Bronchial epithelial cell (primary cell): ENCODE results near the gene KDSR. TPM values are rescaled to one million over a fixed set of nuclear protein-coding genes. Genes with fewer than 3 reads are reported as not detected.
A peak's percentile ranks its signal among the peaks of the same experiment; 100 is the strongest.

ENCODE experiments used
- DNase-seq: peaks from one replicate; pipeline ENCODE4 v3.0.0-alpha.2; 2010; ENCODE audit warnings: low read depth
- FAIRE-seq: peaks from 2 replicates; lab custom pipeline; 2011; peaks lifted over from hg19 to GRCh38; lab: Jason Lieb, UNC
- H3K27me3 ChIP-seq: 2 replicates; pipeline ENCODE4 v1.5.1; 2011; ENCODE audit warnings: low read length; ENCODE audit not compliant: control insufficient read depth, insufficient read depth
- H3K36me3 ChIP-seq: 2 replicates; pipeline ENCODE4 v1.5.1; 2011; ENCODE audit warnings: low read length; ENCODE audit not compliant: control insufficient read depth, insufficient read depth
- H3K4me3 ChIP-seq: 2 replicates; pipeline ENCODE4 v1.5.1; 2011; ENCODE audit warnings: mild to moderate bottlenecking, low read depth, low read length, control low read depth
- CTCF ChIP-seq: IDR thresholded peaks from 2 replicates; pipeline ENCODE4 v1.5.1; 2011; ENCODE audit warnings: mild to moderate bottlenecking, moderate library complexity, low read length, control low read depth, inconsistent platforms; ENCODE audit not compliant: insufficient read depth, severe bottlenecking
- total RNA-seq: library from RNA; depleted of rRNA; stranded (reverse); fragments of >200 nt; gene quantifications from 2 replicates; pipeline ENCODE4 v1.2.1, GENCODE V29; 2014

Gene KDSR
- total RNA-seq, 1 donor from 2014 or later, result 40.5 TPM

GRCh38 chr18:63394954-63395353 lies 27.9 kb upstream of the KDSR start:
- H3K36me3 ChIP-seq, result peaks cover 7% of the 10 kb centered on the region
- FAIRE-seq (no peak), DNase-seq (no peak)

GRCh38 chr18:63387861-63388260 lies 20.9 kb upstream of the KDSR start:
- H3K27me3 ChIP-seq, result no peaks in the 10 kb centered on the region
- FAIRE-seq (no peak), DNase-seq (no peak)
- TF ChIP-seq CTCF, result no peak
- H3K4me3 ChIP-seq, result no peak overlapping the region
- peaks cover 1% of the 10 kb centered on the region for H3K36me3 ChIP-seq

More at GRCh38 chr18:63394954-63395353, 27.9 kb upstream of the KDSR start:
- Histone ChIP-seq H3K27me3 (no peaks in the 10 kb centered on the region), H3K4me3 (no peak overlapping the region)
- no peak for TF ChIP-seq CTCF

- Histone ChIP-seq H3K36me3 (no peaks in the 10 kb centered on the region), H3K27me3 (no peaks in the 10 kb centered on the region), H3K4me3 (no peak overlapping the region)
- FAIRE-seq (no peak), DNase-seq (no peak)
- TF ChIP-seq CTCF, result no peak
These were observed 15.8 kb upstream of the KDSR start for GRCh38 chr18:63382843-63383242.

GRCh38 chr18:63379639-63379962 lies 12.6 kb upstream of the KDSR start:
- TF ChIP-seq CTCF, result no peak
- no peaks in the 10 kb centered on the region for H3K27me3 ChIP-seq
- no peak overlapping the region for H3K4me3 ChIP-seq
- DNase-seq (peak; percentile 12), FAIRE-seq (no peak)
- H3K36me3 ChIP-seq, result no peaks in the 10 kb centered on the region

GRCh38 chr18:63378919-63379638 lies 12.1 kb upstream of the KDSR start:
- no peak for TF ChIP-seq CTCF
- Histone ChIP-seq H3K4me3 (no peak overlapping the region), H3K27me3 (no peaks in the 10 kb centered on the region), H3K36me3 (no peaks in the 10 kb centered on the region)
- peak; percentile 8 for DNase-seq
- no peak for FAIRE-seq
